SJCRH30 (cell line): ENCODE data around the gene SBNO2. TPM values are rescaled to one million over a fixed set of nuclear protein-coding genes. Genes with fewer than 3 reads are reported as not detected.

Experiments used
- DNase-seq, 2 experiments: peaks; one replicate each; pipeline ENCODE4 v3.0.0-alpha.2; 2015 to 2020
- H3K27ac ChIP-seq: fragments of 250-450 bp; sonication (Bioruptor Pico); 2 replicates; pipeline ENCODE4 v1.5.1; 2020; ENCODE audit warnings: mild to moderate bottlenecking, moderate library complexity
- H3K27me3 ChIP-seq: fragments of 250-450 bp; sonication (Bioruptor Pico); 2 replicates; pipeline ENCODE4 v1.5.1; 2020; ENCODE audit warnings: mild to moderate bottlenecking, moderate library complexity
- H3K36me3 ChIP-seq: fragments of 250-450 bp; sonication (Bioruptor Pico); 2 replicates; pipeline ENCODE4 v1.5.1; 2020; ENCODE audit warnings: mild to moderate bottlenecking, moderate library complexity
- H3K4me1 ChIP-seq: fragments of 250-450 bp; sonication (Bioruptor Pico); 2 replicates; pipeline ENCODE4 v1.5.1; 2020; ENCODE audit warnings: mild to moderate bottlenecking, moderate library complexity
- H3K4me3 ChIP-seq: fragments of 250-450 bp; sonication (Bioruptor Pico); 2 replicates; pipeline ENCODE4 v1.5.1; 2020; ENCODE audit warnings: mild to moderate bottlenecking, moderate library complexity
- H3K9me3 ChIP-seq: fragments of 250-450 bp; sonication (Bioruptor Pico); replicated peaks from 2 replicates; pipeline ENCODE4 v1.5.1; 2020; ENCODE audit warnings: mild to moderate bottlenecking, moderate library complexity
- total RNA-seq: library from RNA; depleted of rRNA; stranded (reverse); fragments of >200 nt; shearing (Covaris generic); gene quantifications from 2 replicates; pipeline ENCODE4 v1.2.3, GENCODE V29; 2014

Gene SBNO2
- total RNA-seq, 1 experiment from 2014 or later: 17.1 TPM

DNA sequence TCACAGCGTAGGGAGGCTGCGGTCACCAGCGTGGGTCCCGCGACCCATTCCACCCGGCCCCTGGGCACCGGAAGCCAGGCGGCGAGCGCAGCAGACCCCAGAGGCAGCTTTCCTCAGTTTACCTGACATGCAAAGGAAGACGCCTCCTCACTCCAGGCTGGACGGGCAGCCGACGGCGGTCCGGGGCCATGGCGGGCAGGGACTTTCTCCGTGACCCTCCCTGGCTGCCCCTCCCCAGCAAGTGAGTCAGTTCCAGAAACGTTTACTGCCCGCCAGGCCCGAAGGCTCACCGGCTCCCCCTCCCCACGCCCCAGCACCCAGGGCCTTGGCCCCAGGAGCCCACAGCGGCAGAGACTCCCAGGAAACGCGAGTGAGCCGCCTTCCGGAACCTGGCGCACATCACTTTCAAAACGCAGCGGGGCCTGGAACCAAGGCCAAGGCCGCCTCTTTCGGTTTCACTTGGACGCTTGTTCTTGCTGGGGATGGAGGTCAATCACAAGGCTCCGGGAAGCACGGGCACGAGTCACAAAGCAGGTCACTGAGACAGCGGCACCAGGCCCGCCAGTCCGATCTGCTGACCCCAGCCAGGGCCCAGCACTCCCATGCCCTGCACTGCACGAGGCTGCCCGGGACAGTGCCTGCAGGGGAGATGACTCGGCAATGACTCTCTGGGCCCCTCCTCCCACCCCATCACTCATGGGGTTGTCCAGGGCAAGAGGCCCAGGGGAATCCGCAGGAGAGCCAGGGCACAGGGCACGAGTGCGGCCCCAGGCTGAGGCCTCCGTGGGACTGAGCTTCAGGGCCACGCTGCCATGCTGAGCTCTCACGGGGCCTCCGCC lies 5.3 kb downstream of the SBNO2 start:
- Histone ChIP-seq H3K27me3 (no peaks in the 10 kb centered on the region), H3K9me3 (no peaks in the 10 kb centered on the region), H3K4me1 (peaks cover 14% of the 10 kb centered on the region; the same call in 1 of the 2 replicates), H3K27ac (no peak overlapping the region), H3K4me3 (no peak overlapping the region), H3K36me3 (peaks cover 24% of the 10 kb centered on the region)
- DNase-seq: no peak

DNA sequence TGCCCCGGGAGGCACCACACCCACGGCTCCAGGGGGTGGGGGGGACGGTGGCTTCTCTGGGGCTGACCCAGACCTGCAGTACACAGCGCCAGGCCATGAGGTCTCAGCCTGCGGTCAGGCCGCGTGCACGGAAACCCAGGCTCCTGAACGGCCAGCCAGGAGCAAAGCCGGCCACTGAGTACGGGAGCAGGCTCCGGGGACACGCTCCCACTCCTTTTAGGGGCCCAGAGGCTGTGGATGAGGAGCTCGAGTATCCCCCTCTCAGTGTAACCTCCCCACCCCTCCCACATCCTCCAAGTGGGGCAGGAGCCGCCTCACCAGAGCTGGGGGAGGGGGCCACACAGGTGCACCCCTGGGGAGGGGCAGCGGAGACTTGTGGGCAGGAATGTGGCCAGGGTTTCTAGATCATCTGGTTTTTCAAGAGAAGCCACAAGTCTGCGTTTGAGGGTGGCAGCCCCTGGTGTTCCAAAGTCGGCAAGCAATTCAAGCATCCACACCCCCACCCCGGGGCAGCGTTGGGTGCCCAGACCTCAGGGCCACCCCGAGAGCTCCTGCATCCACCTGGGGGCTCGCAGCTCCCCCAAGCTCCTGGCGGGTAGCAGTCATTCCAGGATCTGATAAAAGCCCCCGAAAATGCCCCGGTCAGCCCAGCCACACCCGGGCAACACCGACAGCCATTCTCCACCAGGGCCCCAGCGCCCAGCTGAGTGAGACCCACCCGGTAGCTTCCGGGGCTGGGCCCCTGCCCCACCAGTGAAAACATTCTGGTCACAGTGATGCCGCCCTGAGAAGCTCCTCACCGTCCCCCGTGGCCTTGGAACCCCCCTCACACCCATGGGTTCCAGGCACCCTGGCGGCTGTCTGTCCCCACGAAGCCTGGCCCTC lies 6.1 kb downstream of the SBNO2 start:
- H3K9me3 ChIP-seq: no peaks in the 10 kb centered on the region
- no peak overlapping the region for H3K4me3 ChIP-seq
- H3K4me1 ChIP-seq: peaks cover 14% of the 10 kb centered on the region; the same call in 1 of the 2 replicates
- H3K27me3 ChIP-seq: no peaks in the 10 kb centered on the region
- no peak for DNase-seq
- H3K36me3 ChIP-seq: peaks cover 24% of the 10 kb centered on the region
- H3K27ac ChIP-seq: no peak overlapping the region

DNA sequence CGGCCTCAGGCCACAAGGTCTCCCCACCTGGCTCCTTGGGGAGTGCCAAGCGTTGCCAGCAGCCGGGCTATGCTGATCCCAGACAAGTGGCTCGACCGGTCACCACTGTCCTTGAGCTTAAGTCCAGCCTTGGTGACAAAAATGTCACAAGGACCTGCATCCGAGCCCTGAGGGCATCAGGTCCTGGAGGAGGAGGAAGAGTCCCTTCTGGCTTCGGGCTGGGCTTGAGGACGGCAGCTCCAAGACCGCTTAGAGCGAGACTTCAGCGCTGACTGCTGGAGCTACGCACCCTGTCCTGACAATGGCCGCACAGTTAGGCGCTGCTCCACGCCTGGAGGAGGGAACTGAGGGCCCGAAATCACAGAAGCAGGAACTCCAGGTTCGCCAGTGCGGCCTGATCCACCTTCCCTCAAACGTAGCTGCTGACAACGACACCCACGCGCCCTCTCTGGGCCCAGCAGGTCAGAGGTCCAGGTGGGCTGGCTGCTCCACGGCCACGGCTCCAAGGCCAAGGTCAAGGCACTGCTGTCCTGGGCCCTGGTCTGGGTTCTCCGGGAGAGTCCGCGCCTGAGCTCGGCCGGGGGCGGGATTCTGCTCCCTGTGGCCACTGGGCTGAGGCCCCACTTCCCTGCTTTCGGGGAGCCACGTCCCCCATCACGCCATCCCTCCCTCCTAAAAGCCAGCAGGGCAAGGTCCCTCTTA lies 7.0 kb downstream of the SBNO2 start:
- Histone ChIP-seq H3K36me3 (peaks cover 24% of the 10 kb centered on the region), H3K27me3 (no peaks in the 10 kb centered on the region), H3K9me3 (no peaks in the 10 kb centered on the region), H3K27ac (no peak overlapping the region), H3K4me1 (peaks cover 11% of the 10 kb centered on the region; the same call in 1 of the 2 replicates), H3K4me3 (no peak overlapping the region)
- DNase-seq: no peak

DNA sequence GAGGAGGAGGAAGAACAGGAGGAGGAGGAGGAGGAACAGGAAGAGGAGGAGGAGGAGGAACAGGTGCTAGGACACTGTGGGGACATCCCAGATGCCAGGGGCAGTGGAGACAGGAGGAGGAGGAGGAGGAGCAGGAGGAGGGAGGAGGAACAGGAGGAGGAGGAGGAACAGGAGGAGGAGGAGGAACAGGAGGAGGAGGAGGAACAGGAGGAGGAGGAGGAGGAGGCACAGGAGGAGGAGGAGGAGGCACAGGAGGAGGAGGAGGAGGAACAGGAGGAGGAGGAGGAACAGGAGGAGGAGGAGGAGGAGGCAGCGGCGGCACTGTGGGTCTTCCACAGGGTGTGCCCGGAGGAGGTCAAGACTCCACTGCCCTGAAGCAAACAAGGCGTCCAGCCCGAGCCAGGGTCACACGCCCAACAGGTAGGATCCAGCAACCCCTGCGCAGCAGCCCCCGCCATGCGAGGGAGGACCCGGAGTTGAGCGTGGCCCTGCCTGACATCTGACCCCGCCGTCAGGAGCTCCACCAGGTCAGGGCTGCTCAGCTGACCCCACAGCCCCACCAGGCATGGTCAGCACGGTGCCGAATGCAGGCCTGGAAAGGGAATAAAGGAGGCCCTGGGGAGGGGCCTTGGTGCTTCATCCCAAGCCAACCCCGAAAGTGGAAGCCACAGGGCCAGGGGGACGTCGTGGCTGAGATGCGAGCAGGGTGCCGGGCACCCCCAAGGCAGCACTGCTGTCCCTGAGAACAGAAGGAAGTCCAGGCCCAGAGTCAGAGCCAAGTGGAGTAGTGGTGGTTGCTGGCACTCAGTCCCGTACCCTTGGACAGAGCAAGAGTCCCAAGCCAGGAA lies 9.2 kb downstream of the SBNO2 start:
- H3K9me3 ChIP-seq: no peaks in the 10 kb centered on the region
- H3K27ac ChIP-seq: no peak overlapping the region
- DNase-seq: no peak
- no peak overlapping the region for H3K4me3 ChIP-seq
- H3K4me1 ChIP-seq: no peaks in the 10 kb centered on the region
- H3K27me3 ChIP-seq: no peaks in the 10 kb centered on the region
- peaks cover 28% of the 10 kb centered on the region for H3K36me3 ChIP-seq

DNA sequence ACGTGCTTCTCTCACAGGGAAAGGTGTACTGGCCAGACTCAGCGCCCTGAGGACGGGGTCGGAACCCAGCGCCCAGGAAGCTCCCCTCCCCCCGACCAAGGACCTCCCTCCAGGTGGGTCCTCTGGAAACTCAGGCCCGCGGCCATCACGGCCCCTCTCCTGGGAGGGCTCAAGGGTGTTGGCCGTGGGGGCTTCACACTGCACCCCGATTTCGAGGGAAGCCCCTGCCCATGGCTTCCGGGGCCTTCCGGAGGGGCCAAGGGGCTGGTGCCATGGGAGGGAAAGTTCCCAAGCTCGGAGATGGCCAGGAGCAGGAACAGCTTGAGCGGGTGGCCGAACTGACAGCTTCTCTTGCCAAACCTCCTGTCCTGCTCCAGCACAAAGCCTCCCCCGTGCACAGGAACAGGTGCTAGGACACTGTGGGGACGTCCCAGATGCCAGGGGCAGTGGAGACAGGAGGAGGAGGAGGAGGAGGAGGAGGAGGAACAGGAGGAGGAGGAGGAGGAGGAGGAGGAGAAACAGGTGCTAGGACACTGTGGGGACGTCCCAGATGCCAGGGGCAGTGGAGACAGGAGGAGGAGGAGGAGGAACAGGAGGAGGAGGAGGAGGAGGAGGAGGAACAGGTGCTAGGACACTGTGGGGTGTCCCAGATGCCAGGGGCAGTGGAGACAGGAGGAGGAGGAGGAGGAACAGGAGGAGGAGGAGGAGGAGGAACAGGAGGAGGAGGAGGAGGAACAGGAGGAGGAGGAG lies 10.0 kb downstream of the SBNO2 start:
- Histone ChIP-seq H3K27ac (no peak overlapping the region), H3K4me1 (no peaks in the 10 kb centered on the region), H3K4me3 (no peak overlapping the region), H3K9me3 (no peaks in the 10 kb centered on the region), H3K27me3 (no peaks in the 10 kb centered on the region), H3K36me3 (peaks cover 27% of the 10 kb centered on the region)
- no peak for DNase-seq

DNA sequence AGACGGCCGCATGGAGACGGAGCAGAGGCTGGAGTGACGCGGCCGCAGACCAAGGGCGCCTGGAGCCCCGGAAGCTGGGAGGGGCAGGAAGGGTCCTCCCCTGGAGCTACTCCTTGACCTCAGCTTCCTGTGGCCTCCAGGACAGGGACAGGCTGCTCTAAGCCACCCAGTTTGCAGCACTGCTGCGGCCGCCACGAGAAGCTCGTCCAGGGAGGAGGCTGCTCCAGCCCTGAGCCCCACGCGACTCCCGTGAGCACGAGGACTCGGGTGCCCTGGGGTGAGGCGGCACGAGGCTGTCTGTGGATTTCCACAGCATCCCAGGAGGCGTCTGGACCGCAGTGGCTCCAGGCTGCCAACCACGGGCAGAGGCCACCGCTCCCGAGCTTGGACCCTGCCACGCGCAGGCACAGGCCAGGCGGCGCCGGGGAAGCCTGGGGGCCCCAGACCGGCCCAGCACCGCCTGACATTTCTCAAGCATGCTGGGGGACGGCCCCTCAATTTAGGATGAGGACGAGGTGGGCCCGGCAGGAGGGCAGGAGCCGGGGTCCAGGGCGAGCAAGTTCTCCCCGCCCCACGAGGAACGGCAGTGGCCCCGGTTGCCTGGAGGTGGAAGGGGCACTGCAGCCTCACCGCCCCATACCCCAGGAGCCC lies 10.7 kb downstream of the SBNO2 start:
- Histone ChIP-seq H3K4me3 (no peak overlapping the region), H3K4me1 (no peaks in the 10 kb centered on the region), H3K9me3 (no peaks in the 10 kb centered on the region), H3K36me3 (peaks cover 22% of the 10 kb centered on the region), H3K27me3 (no peaks in the 10 kb centered on the region), H3K27ac (no peak overlapping the region)
- DNase-seq: no peak

DNA sequence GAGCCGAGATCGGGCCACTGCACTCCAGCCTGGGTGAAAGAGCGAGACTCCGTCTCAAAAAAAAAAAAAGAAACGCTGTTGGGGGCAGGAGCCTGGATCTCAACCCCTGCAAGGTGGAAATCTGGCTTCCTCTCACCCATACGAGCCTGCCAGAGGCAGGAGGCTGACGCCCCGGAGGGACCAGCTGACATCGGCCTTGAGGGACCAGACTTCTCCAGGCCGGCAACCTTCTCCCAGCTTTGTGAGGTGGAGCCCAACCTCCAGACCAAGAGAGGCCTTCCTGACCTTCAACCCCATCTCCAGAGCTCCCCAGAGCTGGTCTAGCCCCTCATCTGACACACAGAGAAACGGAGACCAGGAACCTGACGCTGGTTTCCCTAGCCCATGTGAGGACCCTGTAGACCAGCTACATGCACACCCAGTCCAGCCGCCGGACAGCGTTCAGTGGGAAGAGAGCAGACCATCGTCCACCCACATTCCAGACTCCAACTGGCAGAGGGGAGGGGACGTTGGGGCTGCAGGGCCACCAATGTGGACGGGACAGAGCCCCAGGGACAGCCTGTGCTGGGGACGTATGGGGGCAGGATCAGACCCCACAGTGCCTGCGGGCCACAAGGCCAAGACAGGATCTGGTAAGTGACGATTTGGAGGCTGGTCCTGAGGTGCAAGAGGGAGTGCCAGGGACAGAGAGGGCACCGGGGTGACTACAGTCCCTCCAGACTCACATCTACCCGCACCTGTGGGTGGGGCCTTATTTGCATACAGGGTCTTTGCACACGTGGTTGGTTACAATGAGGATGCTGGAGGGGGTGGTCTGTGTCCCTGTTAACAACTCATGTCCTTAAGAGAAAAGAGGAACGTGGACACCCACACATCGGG lies 11.4 kb downstream of the SBNO2 start:
- Histone ChIP-seq H3K4me3 (no peak overlapping the region), H3K27ac (no peak overlapping the region), H3K36me3 (peaks cover 21% of the 10 kb centered on the region), H3K27me3 (no peaks in the 10 kb centered on the region), H3K9me3 (no peaks in the 10 kb centered on the region), H3K4me1 (no peaks in the 10 kb centered on the region)
- DNase-seq: no peak

DNA sequence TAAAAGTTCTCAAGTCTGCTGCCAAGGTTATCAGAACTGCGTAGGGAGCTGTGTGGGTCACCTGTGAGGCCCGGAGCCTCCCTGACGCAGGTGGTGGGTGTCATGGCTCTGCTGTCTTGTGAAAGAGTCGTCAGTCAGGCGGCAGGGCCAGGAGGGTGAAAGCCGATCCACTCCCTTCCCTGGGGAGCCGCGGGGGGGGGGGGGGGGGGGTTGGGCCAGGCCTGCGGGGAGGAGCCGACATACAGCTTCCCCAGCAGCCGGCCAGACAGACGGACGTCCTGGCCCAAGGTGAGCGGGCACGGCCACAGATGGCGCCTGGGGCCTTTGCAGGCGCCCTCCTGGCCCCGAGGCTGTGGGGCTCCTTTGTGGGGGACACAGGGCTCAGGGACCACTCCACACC lies 12.4 kb downstream of the SBNO2 start:
- Histone ChIP-seq H3K27me3 (no peaks in the 10 kb centered on the region), H3K4me3 (no peak overlapping the region), H3K9me3 (no peaks in the 10 kb centered on the region), H3K36me3 (peaks cover 13% of the 10 kb centered on the region), H3K4me1 (no peaks in the 10 kb centered on the region), H3K27ac (no peak overlapping the region)
- no peak for DNase-seq

DNA sequence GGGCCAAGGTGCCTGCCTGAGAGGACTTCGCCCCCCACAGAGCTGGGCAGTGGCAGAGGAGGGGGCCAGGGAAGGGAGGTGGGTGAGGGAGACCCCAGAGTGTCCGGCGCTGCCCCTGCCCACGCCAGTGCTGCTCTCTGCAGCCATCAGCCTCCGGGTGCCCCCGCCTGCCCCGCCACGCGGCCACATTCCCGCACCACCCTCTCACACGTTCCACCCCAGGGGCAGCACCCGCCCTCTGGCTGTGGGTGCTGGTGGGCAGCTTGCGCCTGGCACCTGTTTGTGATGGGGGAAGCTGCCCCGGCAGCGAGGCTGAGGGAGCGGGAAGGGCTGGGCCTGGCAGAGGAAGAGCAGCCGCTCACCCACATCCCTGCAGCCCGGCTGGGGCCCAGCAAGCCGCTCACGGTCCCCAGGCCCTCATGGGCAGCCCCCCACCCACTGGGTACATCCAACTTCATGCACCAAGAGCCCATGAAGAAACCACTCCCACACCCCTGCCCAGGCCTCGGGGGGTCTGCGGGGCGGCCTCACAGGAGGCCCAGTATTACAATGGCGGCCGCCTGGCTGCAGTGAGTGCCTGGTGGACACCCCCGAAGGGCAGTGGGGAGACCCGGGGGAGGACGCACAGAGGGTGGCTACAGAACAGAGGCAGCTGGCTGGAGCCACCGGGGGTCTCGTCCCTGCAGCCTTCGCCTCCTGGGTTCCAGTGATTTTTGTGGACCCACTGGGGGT lies 14.0 kb downstream of the SBNO2 start:
- Histone ChIP-seq H3K4me1 (no peaks in the 10 kb centered on the region), H3K9me3 (no peaks in the 10 kb centered on the region), H3K36me3 (peaks cover 10% of the 10 kb centered on the region; the same call in 1 of the 2 replicates), H3K4me3 (no peak overlapping the region), H3K27ac (no peak overlapping the region), H3K27me3 (no peaks in the 10 kb centered on the region)
- no peak for DNase-seq

DNA sequence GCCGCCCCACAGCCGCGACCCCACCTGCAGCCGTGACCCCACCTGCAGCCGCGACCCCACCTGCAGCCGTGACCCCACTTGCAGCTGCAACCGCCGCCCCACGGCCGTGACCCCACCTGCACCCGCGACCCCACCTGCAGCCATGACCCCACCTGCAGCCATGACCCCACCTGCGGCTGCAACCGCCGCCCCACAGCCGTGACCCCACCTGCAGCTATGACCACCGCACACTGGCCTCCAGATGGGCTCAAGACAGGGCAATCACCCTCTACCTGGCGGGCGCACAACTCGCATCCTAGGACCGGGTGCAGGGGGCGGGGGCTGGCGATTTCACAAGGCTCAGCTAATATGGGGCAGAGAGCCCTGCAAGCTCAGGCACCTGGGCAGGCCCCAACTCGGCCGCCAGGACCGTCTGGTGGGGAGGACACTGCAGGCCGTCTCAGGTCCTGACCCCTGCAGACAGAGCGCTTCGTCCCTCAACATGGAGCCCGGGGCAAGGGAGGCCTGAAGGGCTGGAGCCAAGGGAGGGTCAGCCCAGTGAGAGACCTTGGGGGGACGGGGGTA lies 15.1 kb downstream of the SBNO2 start:
- no peak for DNase-seq

DNA sequence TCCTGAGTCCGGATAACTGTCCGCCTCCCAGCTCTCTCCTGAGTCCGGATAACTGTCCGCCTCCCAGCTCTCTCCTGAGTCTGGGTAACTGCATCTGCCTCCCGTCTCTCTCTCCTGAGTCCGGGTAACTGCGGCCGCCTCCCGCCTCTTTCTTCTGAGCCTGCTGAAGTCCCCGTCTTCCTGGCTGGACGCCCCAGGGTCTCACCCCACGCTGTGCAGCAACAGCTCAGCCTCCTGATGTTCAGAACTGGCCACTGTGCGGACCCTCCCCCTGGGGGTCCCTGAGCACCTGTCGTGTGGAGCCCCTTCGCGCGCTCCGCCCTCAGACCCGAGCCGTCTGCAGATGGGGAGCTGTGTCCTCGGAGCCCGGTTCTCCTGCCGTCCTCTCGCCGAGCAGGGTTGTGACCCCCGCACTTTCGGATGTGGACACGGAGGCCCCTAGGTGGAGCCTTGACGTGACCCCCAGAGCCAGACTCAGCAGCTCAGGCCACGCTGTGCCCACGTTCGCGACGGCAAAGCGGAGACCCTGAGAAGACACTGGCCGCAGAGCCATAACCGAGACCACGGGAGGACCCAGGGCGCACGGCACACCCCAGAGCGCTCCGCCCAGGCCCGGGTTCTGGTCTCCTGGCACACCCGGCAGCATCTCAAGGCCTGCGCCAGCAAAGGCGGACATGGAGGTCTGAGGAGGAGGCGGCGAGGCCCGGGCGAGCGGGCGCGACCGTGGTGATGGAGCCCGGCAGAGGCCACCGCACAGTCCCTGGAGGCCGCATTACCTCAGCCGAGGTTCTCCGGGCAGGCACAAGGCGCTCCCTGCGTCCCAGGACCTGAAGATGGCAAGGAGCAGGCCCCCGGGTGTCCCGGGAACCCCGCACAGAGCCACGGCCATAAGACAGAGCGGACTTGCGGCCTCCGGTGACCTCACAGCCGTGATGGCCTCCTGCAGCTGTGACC lies 15.9 kb downstream of the SBNO2 start:
- Histone ChIP-seq H3K36me3 (peaks cover 16% of the 10 kb centered on the region; the same call in 1 of the 2 replicates), H3K27me3 (no peaks in the 10 kb centered on the region), H3K27ac (no peak overlapping the region), H3K4me1 (no peaks in the 10 kb centered on the region), H3K9me3 (no peaks in the 10 kb centered on the region), H3K4me3 (no peak overlapping the region)
- no peak for DNase-seq

More for the DNA sequence above, 15.1 kb downstream of the SBNO2 start:
- Histone ChIP-seq H3K9me3 (no peaks in the 10 kb centered on the region), H3K4me3 (no peak overlapping the region), H3K36me3 (peaks cover 10% of the 10 kb centered on the region; the same call in 1 of the 2 replicates), H3K4me1 (no peaks in the 10 kb centered on the region), H3K27ac (no peak overlapping the region), H3K27me3 (no peaks in the 10 kb centered on the region)
